ENCODE data around the gene CHST9.

CHST9 gene

GRCh38 chr18:26922313-26922712 lies 262.8 kb downstream of the CHST9 start:
- DNase-seq = no peak

- DNase-seq = no peak
Measured at GRCh38 chr18:26920644-26921043, 264.5 kb downstream of the CHST9 start.

DNA sequence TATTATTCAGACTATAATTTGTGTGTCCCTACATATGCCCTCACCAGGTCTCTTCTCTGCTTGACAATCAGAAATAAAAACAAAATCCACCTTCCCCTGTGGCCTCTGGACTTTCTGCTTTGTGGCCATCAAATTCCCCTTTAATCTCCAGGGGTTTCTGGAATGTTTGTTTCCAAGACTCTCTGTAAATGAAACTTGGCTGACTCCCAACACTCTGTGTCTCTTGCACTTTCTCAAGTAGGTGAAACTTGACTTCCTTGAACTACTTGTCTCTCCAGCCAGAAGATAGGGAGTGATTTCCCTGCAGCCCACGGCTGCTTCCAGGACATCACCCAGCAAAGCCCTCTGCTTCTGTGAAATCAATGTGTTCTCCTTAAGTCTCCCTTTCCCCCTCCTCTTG lies 265.5 kb downstream of the CHST9 start:
- DNase-seq = no peak

GRCh38 chr18:26919201-26919600 lies 265.9 kb downstream of the CHST9 start:
- DNase-seq = no peak

- DNase-seq = no peak
Measured at GRCh38 chr18:26911840-26912239, 273.3 kb downstream of the CHST9 start.

DNA sequence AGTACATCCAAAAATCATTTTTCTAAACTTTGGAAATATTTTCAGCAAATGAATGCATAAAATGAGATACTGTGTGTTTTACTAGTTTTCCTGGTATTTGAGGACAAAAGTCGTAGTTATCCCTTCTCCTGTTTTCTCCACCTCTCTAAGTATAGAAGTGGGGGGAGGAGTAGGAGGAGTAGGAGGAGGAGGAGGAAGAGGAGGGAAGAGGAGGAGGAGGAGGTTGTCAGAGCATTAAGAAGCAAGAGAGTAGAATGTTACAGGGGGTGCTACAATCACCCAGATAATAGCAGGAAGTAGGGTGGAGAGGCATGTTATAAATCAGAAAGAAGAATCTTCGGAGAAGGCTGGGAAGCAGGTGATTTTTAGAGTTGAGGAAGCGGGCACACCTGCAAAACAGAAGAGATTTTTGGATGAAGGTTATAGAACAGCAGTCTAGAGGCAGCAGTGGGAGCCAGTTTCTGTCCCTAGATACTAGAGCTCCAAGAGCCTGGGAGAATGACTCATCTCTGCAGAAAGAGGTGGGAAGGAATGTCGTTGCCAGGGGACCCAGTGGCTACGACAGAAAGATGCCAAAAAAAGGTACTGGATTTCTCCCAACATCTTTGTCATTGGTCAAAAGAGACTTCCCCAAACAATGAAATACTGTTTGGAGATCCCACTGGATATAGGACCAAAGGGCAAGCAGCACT lies 275.4 kb downstream of the CHST9 start:
- DNase-seq = no peak

DNA sequence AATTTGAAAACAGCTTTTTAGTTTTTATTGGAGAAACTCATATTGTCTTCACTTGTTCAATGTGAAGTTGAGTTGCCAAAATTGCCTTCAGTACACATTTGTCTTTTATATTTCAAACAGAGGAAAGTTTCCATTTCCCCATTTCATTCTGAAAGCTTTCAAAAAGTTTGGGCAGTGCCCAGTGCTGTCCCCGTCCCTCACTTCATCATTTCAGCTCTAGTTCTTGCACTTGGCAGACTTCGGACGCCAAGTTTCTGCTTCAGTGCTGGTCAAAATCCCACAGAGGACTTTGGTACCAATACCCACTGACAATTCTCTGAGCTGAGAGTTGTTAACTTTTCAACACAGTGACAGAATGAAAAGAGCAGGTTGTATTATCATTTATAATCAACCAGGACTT lies 276.2 kb downstream of the CHST9 start:
- no peak for DNase-seq

GRCh38 chr18:26902291-26902690 lies 282.8 kb downstream of the CHST9 start:
- no peak for DNase-seq

DNA sequence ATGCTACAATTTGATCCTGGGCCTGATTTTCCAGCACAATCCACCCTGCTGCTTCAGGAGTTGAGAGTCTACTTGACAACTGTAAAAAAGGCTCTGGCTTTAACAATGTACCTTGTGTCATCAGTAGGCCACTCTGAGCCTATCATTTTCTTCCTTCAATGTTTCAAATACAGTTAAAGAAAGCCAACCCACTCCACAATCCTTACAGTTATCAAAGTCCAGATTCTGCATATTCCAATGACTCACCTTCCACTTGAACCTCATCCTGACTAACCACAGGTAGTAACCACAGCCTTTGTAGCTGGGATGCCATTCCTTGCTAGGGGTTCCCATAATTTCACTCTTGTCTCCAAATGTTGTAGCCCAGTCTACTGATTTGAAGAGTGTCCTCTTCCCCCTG lies 284.1 kb downstream of the CHST9 start:
- no peak for DNase-seq

DNA sequence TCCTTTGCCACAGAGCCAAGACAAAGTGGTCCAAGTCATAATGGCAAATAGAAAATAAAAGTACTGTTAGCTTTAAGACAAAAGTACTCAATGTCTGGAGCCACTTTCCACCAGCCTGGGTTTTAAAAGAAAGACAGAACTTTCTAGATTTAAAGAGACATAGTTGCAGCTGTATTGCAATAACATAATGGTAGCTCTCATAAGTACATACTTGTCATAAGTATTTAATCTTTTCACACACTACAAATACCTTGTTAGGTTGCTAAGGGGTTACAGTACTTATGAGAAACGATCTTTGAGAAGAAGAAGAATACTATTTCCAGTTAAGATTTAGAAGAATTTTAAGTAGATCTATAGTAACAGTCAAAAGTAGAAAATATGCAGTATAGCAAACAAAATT lies 290.7 kb downstream of the CHST9 start:
- DNase-seq = no peak

DNA sequence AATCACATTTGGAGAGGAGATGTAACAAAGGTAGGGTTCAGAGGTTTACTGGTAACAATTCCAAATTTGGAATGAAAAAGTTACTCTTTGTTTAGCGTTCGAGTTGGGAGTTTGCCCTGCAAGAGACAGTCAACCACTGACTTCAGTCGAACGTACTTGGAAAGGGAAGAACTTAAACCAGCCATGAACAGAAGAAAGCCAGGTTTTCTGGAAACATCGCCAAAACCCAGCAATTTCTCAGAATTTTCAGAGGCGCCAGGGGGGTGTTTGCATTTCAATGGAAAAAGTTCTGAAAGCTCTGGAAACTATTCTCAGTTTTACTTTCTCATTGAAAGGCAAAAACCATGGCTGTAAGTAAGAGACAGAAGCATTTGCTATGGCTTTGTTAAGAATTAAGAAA lies 291.1 kb downstream of the CHST9 start:
- no peak for DNase-seq

- no peak for DNase-seq
Measured at GRCh38 chr18:26888259-26888658, 296.8 kb downstream of the CHST9 start.

GRCh38 chr18:26875040-26875654 lies 310.0 kb downstream of the CHST9 start:
- no peak for DNase-seq

DNA sequence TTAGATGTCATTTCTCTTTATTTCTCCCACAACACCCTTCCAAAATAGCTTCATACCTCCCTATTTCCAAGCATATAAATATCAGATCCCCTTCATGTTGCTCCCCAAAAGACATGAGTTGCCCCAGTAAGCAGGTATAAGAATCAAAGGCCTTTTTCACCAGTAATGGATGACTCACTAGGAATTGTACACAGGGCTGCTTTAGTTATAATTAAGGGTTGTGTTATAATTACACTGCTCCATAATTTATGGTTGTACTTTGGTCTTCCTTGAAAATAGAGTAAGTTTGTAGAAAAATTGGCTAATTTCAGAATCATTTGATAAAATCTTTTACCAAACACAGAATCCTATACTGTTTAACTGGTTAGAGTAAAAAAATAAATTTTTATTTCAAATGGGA lies 310.8 kb downstream of the CHST9 start:
- no peak for DNase-seq

DNA sequence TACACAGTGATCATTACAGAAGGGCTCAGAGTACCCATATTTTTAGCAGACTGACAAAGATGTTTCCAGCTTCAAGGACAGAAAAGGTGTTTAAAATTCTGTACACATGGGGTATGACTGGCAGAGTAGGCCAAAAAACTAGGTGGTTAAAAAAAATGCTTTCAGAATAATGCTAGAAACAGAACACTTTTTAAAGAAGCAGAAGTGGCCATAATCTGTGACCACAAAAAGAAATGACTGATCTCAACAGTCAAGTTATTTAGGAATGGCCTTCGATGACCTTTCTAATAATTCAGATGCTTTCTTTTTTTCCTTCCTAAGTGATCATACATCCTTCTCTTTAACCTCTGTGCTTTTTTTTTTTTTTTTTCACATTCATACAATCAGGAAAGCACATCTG lies 315.5 kb downstream of the CHST9 start:
- no peak for DNase-seq

DNA sequence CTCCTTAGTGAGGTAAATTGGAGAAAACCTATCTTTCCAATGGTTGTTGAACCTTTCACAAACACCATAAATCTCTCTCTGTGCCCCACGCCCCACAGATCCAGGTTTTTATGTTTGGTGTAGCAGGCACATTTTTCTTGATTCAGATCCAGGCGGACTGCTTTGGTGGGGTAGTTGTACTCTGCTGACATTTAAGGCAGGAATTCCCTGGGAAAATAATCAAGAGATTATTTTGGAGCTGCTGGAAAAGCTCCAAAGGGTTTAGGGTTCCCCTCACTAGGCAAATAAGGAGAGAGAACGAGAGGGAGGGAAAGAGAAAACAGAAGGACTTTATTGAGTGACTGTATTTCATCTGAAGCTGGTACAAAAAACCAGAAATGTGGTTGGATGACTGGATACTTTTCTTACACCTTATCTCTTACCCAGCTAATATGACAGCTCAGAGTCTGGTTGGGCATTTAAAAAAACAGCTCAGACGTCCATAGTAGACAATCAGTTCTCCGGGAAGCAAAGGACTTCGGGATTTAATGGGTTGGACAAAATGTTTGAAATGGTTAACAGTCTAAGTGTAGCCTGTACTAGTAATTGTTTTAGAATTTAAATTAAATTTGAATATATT lies 316.0 kb downstream of the CHST9 start:
- no peak for DNase-seq

DNA sequence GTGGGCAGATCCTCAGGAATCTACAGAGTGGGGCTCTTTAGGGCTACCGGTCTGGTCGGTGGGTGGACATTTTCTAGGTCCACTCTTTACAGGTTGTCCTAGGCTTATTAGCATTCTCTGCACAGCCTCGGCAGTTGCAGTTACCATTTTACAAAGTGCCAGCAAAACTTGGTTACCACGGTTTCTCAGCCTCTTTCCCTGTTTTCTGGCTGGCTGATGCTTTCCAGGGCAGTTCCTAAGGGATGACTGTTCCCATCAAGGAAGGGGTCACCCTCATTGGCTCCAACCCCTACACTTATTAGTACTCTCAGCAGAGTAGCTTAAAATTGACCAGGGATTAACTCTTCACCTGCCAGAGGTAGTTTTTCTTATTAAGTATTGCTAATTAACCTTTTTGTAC lies 317.6 kb downstream of the CHST9 start:
- no peak for DNase-seq

DNA sequence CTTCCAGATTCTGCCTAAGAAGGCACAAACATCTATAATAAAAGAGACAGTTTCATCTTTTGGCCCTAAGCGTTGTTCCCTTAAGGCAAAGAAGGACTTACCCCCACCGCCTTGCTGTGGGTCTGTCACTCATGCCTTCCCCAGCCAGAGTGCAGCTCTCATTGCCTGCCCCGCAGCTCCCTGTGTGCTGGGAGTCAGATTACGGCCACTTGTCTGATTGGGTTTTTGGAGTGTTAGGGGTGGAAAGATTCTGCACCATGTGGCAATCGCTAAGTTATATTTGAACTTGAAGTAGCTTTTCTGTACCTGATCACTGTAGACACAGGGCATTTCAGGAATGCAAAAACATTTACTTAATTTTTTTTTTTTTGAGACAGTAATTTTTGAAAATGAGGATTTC lies 319.6 kb downstream of the CHST9 start, which contains the start of gene AQP4:
AQP4 (minus strand) TSS at position 151 of the 400 bp plus-strand sequence; CDS start at position 133, 18 bp downstream.
- DNase-seq = no peak

GRCh38 chr18:26864658-26865057 lies 320.4 kb downstream of the CHST9 start:
- DNase-seq = no peak

DNA sequence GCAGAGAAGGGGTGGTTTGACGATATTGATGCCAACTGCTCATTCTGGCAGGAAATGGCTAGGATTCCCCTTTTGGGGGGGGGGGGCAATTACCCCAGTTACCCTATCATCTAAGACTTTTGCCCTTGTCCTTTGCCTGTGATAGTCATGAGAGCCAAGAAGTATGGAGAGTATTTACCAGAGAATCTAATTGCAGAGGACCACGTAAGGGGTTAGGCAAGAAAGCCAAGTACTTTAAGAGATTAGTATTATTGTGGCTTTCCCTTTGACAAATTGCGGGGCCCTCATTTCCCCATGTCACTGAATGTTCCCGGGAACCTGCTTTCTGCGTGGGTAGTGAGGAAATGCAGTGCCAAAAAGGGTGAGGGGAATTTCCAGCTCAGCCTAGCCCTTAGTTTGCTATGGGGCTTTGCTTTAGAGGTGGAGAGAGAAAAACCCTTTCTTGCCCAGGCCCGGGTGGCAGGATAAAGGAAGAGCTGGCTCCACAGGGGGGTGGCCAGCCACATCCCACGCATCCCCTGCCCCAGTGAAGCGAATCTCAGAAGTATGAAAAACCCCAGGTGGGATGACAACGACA lies 321.1 kb downstream of the CHST9 start:
- DNase-seq = no peak

GRCh38 chr18:26863122-26863879 lies 321.8 kb downstream of the CHST9 start:
- DNase-seq = no peak

DNA sequence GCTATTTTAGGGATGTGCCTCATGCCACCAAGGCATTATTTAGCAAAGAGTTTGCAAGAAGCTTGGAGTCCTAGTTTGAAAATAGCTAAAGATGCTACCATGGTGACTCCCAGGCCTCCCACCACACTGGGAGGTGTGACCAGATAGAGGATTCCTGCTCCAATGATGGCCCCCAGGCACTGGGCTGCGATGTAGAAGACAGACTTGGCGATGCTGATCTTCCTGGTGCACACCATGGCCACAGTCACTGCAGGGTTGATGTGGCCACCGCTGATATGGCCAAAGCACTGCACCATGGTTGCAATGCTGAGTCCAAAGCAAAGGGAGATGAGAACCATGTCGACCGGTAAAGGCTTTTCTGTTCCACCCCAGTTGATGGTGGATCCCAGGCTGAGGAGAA lies 323.0 kb downstream of the CHST9 start:
- no peak for DNase-seq
